Astrocyte (in vitro differentiated cells and primary cell): ENCODE results near the gene ARAP1. TPM values are rescaled to one million over a fixed set of nuclear protein-coding genes. Genes with fewer than 3 reads are reported as not detected.

Source experiments
- DNase-seq: peaks from one replicate; pipeline ENCODE4 v3.0.0-alpha.2; 2010; ENCODE audit warnings: low read depth
- FAIRE-seq: peaks from 2 replicates; lab custom pipeline; 2011; peaks lifted over from hg19 to GRCh38; lab: Jason Lieb, UNC
- H2AFZ ChIP-seq: 2 replicates; pipeline ENCODE4 v1.6.0; 2012; ENCODE audit warnings: low read depth, low read length, inconsistent platforms
- H3K27ac ChIP-seq: 2 replicates; pipeline ENCODE4 v1.5.1; 2011; ENCODE audit warnings: low read depth, low read length, inconsistent platforms
- H3K27me3 ChIP-seq: 2 replicates; pipeline ENCODE4 v1.6.0; 2011; ENCODE audit warnings: low read length, inconsistent platforms; ENCODE audit not compliant: insufficient read depth
- H3K36me3 ChIP-seq: 2 replicates; pipeline ENCODE4 v1.5.1; 2011; ENCODE audit warnings: low read length, inconsistent platforms; ENCODE audit not compliant: insufficient read depth
- H3K4me1 ChIP-seq: 2 replicates; pipeline ENCODE4 v1.5.1; 2011; ENCODE audit warnings: low read length, inconsistent platforms; ENCODE audit not compliant: insufficient read depth
- H3K4me2 ChIP-seq: 2 replicates; pipeline ENCODE4 v1.6.0; 2012; ENCODE audit warnings: low read length, inconsistent platforms
- H3K4me3 ChIP-seq: 2 replicates; pipeline ENCODE4 v1.5.1; 2011; ENCODE audit warnings: low read depth, mild to moderate bottlenecking, low read length, inconsistent platforms; ENCODE audit not compliant: insufficient read depth
- H3K79me2 ChIP-seq: 2 replicates; pipeline ENCODE4 v1.6.0; 2012; ENCODE audit warnings: mild to moderate bottlenecking, low read length, inconsistent platforms; ENCODE audit not compliant: insufficient read depth
- H3K9ac ChIP-seq: 2 replicates; pipeline ENCODE4 v1.6.0; 2012; ENCODE audit warnings: mild to moderate bottlenecking, low read length, inconsistent platforms
- H3K9me3 ChIP-seq: 2 replicates; pipeline ENCODE4 v1.5.1; 2012; ENCODE audit warnings: low read depth, mild to moderate bottlenecking, low read length, inconsistent platforms; ENCODE audit not compliant: insufficient read depth
- H4K20me1 ChIP-seq: 2 replicates; pipeline ENCODE4 v1.6.0; 2012; ENCODE audit warnings: low read length, inconsistent platforms; ENCODE audit not compliant: insufficient read depth
- H3K27ac Mint-ChIP-seq: one replicate; pipeline ENCODE4 v1.8.0; 2021; ENCODE audit warnings: mild to moderate bottlenecking, mixed read lengths; ENCODE audit not compliant: unreplicated experiment
- H3K27me3 Mint-ChIP-seq: one replicate; pipeline ENCODE4 v1.8.0; 2021; ENCODE audit warnings: low read depth, mixed read lengths; ENCODE audit not compliant: unreplicated experiment
- H3K36me3 Mint-ChIP-seq: one replicate; pipeline ENCODE4 v1.8.0; 2021; ENCODE audit warnings: low read depth, mixed read lengths; ENCODE audit not compliant: unreplicated experiment
- H3K4me1 Mint-ChIP-seq: one replicate; pipeline ENCODE4 v1.8.0; 2021; ENCODE audit warnings: low read depth, mixed read lengths; ENCODE audit not compliant: unreplicated experiment
- H3K4me3 Mint-ChIP-seq: one replicate; pipeline ENCODE4 v1.8.0; 2021; ENCODE audit warnings: mild to moderate bottlenecking, moderate library complexity, mixed read lengths; ENCODE audit not compliant: unreplicated experiment
- H3K9me3 Mint-ChIP-seq: one replicate; pipeline ENCODE4 v1.8.0; 2021; ENCODE audit warnings: mild to moderate bottlenecking, mixed read lengths; ENCODE audit not compliant: unreplicated experiment
- EZH2 ChIP-seq: IDR thresholded peaks from 2 replicates; pipeline ENCODE4 v1.6.1; 2012; ENCODE audit warnings: mild to moderate bottlenecking, low read length, inconsistent platforms; ENCODE audit not compliant: insufficient read depth
- total RNA-seq: library from RNA; stranded (reverse); gene quantifications from 2 replicates; pipeline ENCODE4 v1.2.1, GENCODE V29; 2021
- TF ChIP-seq, protein P1 (sequence below): IDR thresholded peaks from 2 replicates; pipeline ENCODE4 v1.5.1; 2011; ENCODE audit warnings: low read depth, mild to moderate bottlenecking, inconsistent platforms, low read length, moderate library complexity; ENCODE audit not compliant: insufficient read depth

ARAP1 gene
- total RNA-seq, 1 donor from 2014 or later, result 31.9 TPM

GRCh38 chr11:72788241-72788640 lies 36.0 kb upstream of the ARAP1 start:
- H3K27ac Mint-ChIP-seq, result no peak overlapping the region

GRCh38 chr11:72787216-72788104 lies 35.3 kb upstream of the ARAP1 start:
- H3K4me1 ChIP-seq, result peaks cover 16% of the 10 kb centered on the region
- no peak overlapping the region for H3K27ac Mint-ChIP-seq
- no peak overlapping the region for H3K4me3 ChIP-seq
- H3K9me3 ChIP-seq, result no peaks in the 10 kb centered on the region
- H3K9ac ChIP-seq, result no peak overlapping the region
- H3K9me3 Mint-ChIP-seq, result peaks cover 3% of the 10 kb centered on the region
- no peaks in the 10 kb centered on the region for H3K36me3 Mint-ChIP-seq
- no peak for TF ChIP-seq EZH2
- TF ChIP-seq, protein P1, sequence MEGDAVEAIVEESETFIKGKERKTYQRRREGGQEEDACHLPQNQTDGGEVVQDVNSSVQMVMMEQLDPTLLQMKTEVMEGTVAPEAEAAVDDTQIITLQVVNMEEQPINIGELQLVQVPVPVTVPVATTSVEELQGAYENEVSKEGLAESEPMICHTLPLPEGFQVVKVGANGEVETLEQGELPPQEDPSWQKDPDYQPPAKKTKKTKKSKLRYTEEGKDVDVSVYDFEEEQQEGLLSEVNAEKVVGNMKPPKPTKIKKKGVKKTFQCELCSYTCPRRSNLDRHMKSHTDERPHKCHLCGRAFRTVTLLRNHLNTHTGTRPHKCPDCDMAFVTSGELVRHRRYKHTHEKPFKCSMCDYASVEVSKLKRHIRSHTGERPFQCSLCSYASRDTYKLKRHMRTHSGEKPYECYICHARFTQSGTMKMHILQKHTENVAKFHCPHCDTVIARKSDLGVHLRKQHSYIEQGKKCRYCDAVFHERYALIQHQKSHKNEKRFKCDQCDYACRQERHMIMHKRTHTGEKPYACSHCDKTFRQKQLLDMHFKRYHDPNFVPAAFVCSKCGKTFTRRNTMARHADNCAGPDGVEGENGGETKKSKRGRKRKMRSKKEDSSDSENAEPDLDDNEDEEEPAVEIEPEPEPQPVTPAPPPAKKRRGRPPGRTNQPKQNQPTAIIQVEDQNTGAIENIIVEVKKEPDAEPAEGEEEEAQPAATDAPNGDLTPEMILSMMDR, result no peak
- no peak overlapping the region for H3K4me3 Mint-ChIP-seq
- H3K4me2 ChIP-seq, result no peak overlapping the region
- no peaks in the 10 kb centered on the region for H4K20me1 ChIP-seq
- H2AFZ ChIP-seq, result no peak overlapping the region
- H3K4me1 Mint-ChIP-seq, result peaks cover 10% of the 10 kb centered on the region
- H3K27me3 Mint-ChIP-seq, result no peaks in the 10 kb centered on the region
- DNase-seq (no peak), FAIRE-seq (no peak)
- H3K27me3 ChIP-seq, result no peaks in the 10 kb centered on the region
- H3K36me3 ChIP-seq, result no peaks in the 10 kb centered on the region
- H3K79me2 ChIP-seq, result no peaks in the 10 kb centered on the region
- H3K27ac ChIP-seq, result no peak overlapping the region

More at GRCh38 chr11:72788241-72788640, 36.0 kb upstream of the ARAP1 start:
- Histone ChIP-seq H4K20me1 (no peaks in the 10 kb centered on the region), H3K9me3 (no peaks in the 10 kb centered on the region), H3K4me1 (peaks cover 17% of the 10 kb centered on the region), H3K27ac (no peak overlapping the region), H2AFZ (no peak overlapping the region), H3K27me3 (no peaks in the 10 kb centered on the region), H3K4me3 (no peak overlapping the region), H3K36me3 (no peaks in the 10 kb centered on the region), H3K4me2 (no peak overlapping the region), H3K79me2 (no peaks in the 10 kb centered on the region), H3K9ac (no peak overlapping the region)
- Mint-ChIP-seq H3K27me3 (no peaks in the 10 kb centered on the region), H3K9me3 (peaks cover 3% of the 10 kb centered on the region), H3K4me1 (peaks cover 4% of the 10 kb centered on the region), H3K36me3 (no peaks in the 10 kb centered on the region), H3K4me3 (no peak overlapping the region)
- FAIRE-seq (no peak), DNase-seq (no peak)
- TF ChIP-seq EZH2, result no peak
- TF ChIP-seq, protein P1, result no peak
